Stimulated activated CD8-positive, alpha-beta memory T cell treated with anti-CD3 and anti-CD28 coated beads, Interleukin-15, amount 100 ng/mL, for 48 hours (primary cell): ENCODE measurements around the gene ENTPD2.
A peak's percentile ranks its signal among the peaks of the same experiment; 100 is the strongest.

Experiments
- DNase-seq, 2 donors: peaks; one replicate each; pipeline ENCODE4 v3.0.0-alpha.2; 2020; ENCODE audit warnings: low read depth in 2 of 2

The ENTPD2 gene

GRCh38 chr9:137053944-137054931 is at the start of gene ENTPD2:
ENTPD2 (minus strand) TSS chr9:137054061; CDS start chr9:137053997, 64 bp downstream.
- DNase-seq = no peak

DNA sequence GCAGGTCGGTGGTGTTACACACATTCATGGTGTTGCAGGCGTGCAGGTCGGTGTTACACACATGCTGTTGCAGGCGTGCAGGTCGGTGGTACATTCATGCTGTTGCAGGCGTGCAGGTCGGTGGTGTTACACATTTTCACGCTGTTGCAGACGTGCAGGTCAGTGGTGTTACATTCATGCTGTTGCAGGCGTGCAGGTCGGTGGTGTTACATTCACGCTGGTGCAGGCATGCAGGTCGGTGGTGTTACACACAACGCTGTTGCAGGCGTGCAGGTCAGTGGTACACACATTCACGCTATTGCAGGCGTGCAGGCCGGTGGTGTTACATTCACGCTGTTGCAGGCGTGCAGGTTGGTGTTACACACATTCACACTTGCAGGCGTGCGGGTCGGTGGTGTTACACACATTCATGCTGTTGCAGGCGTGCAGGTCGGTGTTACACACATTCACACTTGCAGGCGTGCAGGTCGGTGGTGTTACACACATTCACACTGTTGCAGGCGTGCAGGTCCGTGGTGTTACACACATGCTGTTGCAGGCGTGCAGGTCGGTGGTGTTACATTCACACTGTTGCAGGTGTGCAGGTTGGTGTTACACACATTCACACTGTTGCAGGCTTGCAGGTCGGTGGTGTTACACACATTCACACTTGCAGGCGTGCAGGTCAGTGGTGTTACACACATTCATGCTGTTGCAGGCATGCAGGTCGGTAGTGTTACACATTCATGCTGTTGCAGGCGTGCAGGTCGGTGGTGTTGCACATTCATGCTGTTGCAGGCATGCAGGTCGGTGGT is 49.5 kb upstream of the ENTPD2 start:
- no peak for DNase-seq

DNA sequence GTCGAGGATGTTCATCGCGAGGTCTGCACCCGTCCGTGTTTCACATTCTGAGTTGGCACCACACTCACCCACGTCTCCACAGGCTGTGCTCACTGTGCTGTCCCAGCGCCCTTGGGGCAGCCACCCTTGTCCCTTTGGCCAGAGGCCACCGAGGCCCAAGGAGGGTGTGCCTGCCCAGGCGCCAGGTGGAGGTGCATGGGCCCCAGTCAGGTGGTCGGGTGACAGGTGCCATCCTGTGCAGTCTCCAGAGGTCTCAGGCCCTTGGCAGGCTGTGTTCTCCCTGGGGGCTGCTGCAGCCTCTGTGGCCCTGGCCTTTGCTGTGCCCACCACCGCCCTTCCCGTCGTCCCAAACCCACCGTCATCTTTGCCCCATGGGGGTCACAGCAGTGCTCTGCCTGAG is 45.4 kb upstream of the ENTPD2 start:
- DNase-seq = no peak

DNA sequence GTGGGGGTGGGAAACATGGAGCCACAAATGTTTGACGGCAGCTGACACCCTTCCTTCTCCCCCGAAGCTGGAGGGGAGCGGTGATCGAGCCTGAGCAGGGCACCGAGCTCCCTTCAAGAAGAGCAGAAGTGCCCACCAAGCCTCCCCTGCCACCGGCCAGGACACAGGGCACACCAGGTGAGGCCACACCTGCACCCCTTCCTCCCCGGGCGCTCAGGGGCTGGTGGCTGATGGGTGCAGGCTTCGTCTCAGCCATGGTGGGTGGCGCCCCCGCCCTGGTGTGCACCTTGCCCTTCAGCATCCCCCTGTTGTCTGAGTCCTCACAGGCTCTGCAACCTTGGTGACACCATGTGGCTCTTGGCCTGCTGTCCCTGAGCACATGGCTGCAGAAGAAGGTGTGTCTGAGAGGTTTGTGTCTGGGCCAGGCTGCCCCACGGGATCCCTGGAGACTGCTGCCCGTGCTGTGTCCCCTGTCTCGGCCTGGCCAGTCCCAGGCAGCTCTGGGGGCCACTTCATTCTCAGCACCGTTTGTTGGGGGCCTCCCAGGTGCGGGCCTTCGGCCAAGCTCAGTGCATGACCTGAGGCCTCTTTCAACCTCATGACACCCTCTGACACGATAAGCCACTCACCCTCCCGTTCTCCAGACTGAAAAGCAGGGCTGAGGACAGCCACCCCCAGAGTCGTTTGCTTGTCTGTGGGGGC is 44.1 kb upstream of the ENTPD2 start:
- DNase-seq = no peak

- DNase-seq = no peak
Measured at GRCh38 chr9:137096785-137097546, 43.1 kb upstream of the ENTPD2 start.

- peak; percentile 75 to 77 for DNase-seq
Measured at GRCh38 chr9:137095664-137096517, 42.0 kb upstream of the ENTPD2 start.

DNA sequence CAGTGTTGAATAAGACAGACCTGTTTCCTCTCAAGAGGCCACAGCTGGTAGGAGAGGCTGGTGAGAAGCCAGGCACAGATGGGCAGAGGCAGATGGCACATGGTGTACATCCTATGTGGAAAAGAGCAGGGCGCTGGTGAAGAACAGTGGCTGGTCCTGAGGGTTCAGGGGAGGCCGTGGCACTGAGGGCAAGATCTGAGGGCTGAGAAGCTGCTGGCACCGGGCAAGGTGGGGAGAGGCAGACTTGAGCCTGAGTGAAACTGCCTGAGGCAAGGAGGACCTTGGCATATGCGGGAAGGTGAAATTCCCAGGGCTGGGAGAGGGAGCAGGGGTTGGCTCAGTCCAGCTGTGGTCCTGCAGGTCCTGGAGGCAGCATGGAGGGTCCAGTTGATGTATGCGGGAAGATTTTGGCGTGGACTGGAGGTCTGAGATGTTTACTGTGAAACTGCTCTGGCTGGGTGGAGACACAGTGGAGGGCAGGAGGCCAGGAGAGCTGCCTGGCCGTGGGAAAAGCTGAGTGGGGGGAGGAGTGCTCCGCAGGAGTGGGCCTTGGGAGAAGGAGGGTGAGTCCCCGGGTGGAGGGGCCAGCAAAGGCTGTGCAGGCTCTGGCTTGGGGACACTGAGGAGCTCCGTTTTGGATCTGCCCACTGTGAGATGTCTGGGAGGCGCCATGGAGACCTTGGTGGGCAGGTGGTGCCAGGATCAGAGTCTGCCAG is 35.5 kb upstream of the ENTPD2 start:
- no peak for DNase-seq

- DNase-seq = no peak
Measured at GRCh38 chr9:137088121-137088520, 34.3 kb upstream of the ENTPD2 start.

DNA sequence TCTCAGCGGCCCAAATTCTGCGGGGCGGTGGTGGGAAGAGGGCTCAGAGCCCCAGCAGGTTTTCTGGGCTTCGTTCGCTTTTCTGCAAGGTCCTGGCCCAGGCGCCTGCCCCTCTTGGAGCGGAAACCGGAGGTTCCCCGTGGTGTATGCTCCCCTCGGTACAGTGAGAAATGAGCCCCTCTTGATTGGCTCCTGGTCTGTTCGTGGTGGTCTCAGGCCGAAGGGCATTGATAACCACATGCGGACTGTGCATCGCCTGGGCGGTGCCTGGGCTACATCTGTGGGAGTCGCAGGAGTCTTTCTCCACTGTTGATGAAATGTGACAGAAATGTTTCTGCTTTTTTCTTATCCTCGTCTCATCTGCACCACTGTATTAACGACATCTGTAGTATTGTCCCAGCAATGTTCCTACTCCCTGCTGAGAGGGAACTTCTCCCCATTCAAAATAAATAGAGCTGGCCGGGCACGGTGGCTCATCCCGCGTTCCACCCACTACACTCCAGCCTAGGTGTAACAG is 33.6 kb upstream of the ENTPD2 start:
- DNase-seq = no peak

DNA sequence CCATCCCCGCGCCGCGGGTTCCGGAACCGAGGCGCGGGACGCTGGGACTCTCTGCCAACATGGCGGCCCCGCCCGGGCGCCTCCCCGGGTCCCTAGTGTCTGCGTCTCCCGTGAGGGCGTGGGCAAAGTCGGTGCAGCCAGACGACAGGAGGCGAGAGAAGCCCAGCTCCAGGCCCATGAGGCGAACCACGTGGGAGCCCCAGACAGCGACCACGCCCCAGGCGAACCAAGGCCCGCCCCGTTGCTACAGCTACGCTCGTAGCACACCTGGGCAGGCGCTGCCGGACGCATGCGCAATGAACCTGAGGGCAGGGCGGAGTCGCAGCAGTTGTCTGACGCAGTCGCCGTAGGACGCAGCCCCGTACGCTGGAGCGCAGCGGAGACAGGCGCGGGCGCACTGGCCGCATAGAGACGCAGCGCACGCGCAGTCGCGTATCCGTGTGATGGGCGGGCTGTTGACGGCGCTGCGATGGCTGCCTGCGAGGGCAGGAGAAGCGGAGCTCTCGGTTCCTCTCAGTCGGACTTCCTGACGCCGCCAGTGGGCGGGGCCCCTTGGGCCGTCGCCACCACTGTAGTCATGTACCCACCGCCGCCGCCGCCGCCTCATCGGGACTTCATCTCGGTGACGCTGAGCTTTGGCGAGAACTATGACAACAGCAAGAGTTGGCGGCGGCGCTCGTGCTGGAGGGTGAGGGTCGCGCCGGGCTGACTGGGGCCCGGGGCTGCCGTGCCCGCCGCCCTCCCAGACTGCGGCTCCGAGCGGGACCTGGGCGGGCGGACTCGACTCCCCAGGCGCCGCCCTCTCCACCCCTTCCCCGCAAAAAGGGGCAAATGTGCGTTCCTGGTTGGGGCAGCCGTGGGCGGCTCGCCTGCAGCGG is 32.9 kb upstream of the ENTPD2 start, which contains the start of gene MAN1B1:
Gene MAN1B1, plus strand, starts transcription at position 455 of the 878 bp plus-strand sequence. Its CDS starts 15 bp downstream, at position 470.
- peak; percentile 100 for DNase-seq

- DNase-seq = no peak
Measured at GRCh38 chr9:137085920-137086530, 32.2 kb upstream of the ENTPD2 start.

DNA sequence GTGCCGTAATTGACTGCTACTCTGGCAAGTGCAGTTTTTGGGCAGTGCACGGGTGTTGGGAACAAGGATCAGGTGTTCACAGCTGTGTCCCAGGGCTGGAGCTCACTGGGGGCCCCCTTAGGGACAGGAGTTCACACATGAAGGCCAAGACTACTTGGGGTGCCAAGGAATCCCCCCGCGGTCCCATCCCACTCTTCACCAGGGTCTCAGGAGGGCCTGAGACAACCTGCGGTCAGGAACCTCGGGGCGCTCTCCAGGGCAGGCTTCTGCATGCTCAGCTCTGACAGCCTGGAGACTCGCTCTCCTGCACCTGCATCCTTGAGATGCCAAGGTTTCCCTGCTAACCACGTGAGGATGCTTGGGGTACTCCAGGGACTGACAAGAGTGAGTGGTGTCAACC is 30.7 kb upstream of the ENTPD2 start:
- no peak for DNase-seq

GRCh38 chr9:137083394-137084004 is 29.6 kb upstream of the ENTPD2 start:
- no peak for DNase-seq

- DNase-seq = no peak
Measured at GRCh38 chr9:137082925-137083290, 29.0 kb upstream of the ENTPD2 start.

GRCh38 chr9:137082222-137082924 is 28.5 kb upstream of the ENTPD2 start:
- no peak for DNase-seq

- DNase-seq = no peak
Measured at GRCh38 chr9:137080260-137081122, 26.6 kb upstream of the ENTPD2 start.
